GM12872 (cell line): ENCODE results near the gene BEND6.

Experiments used
- CTCF ChIP-seq: IDR thresholded peaks from 3 replicates; pipeline ENCODE4 v1.5.1; 2011; ENCODE audit warnings: low read depth, mild to moderate bottlenecking, low read length, moderate library complexity; ENCODE audit not compliant: insufficient read depth

BEND6 gene

GRCh38 chr6:57021086-57021720, 66.3 kb downstream of the BEND6 start:
- peak; percentile 49; the same call in 2 of the 3 replicates for TF ChIP-seq CTCF

GRCh38 chr6:57024321-57024720, 69.4 kb downstream of the BEND6 start:
- no peak for TF ChIP-seq CTCF

DNA sequence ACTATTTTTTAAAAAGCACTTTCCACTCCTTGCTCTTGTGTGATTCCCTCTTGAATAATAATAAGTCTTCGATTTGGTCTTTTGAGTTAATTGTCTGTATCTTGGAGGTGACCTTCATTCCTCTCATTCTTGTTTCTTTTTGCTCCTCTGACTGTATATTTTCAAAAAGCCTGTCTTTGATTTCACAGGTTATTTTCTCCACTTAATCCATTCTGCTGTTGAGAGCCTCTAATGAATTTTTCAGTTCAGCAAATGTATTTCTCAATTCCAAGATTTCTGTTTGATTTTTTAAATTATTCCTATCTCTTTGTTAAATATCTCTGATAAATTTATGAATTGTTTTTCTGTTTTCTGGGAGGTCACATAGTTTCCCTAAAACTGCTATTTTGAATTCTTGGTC, 69.9 kb downstream of the BEND6 start:
- TF ChIP-seq CTCF = no peak

GRCh38 chr6:57026001-57026400, 71.1 kb downstream of the BEND6 start:
- TF ChIP-seq CTCF = no peak

- no peak for TF ChIP-seq CTCF
Measured at GRCh38 chr6:57027301-57027700, 72.4 kb downstream of the BEND6 start.

GRCh38 chr6:57029213-57029612, 74.3 kb downstream of the BEND6 start:
- no peak for TF ChIP-seq CTCF

- no peak for TF ChIP-seq CTCF
Measured at GRCh38 chr6:57033228-57033627, 78.3 kb downstream of the BEND6 start.
